HCT116 (cell line): ENCODE data around the gene CNNM3. TPM values are rescaled to one million over a fixed set of nuclear protein-coding genes. Genes with fewer than 3 reads are reported as not detected.

ENCODE experiments used
- ATAC-seq: fragments of 200-7000 bp; cut with Tn5 transposase; 2 replicates; pipeline ENCODE4 v1.9.1; 2020; ENCODE audit warnings: mild to moderate bottlenecking, moderate library complexity
- BruUV-seq: library from RNA; stranded (reverse); fragments of 400-500 nt; replicated peaks from 2 replicates; lab custom pipeline; 2021; lab: Mats Ljungman, UMichigan
- CTCF ChIA-PET: fragments of 300-600 bp; sonication (Branson Sonifier 250); formaldehyde crosslinking; loops from one replicate; lab custom pipeline; 2021; ENCODE audit warnings: antibody characterized with exemption; lab: Charles Lee
- POLR2A ChIA-PET: fragments of 300-600, 350-600 bp; sonication (Branson Sonifier 250); formaldehyde crosslinking; loops from one replicate; lab custom pipeline; 2021; ENCODE audit warnings: antibody characterized with exemption; lab: Charles Lee
- RAD21 ChIA-PET, 2 experiments: fragments of 300-600 bp; sonication (Branson Sonifier 250); formaldehyde crosslinking; loops; one replicate each; lab custom pipeline; 2023; ENCODE audit warnings: low total read pairs in 2 of 2; ENCODE audit not compliant: uncharacterized antibody in 2 of 2, unreplicated experiment in 2 of 2, low non-redundant PET in 1 of 2; lab: Charles Lee
- DNase-seq: peaks from one replicate; pipeline ENCODE4 v3.0.0-alpha.2; 2010; ENCODE audit warnings: low read depth, low spot score
- H2AFZ ChIP-seq: fragments of 200-600 bp; shearing (Covaris generic), sonication (generic); 2 replicates; pipeline ENCODE4 v1.6.1; 2017; ENCODE audit warnings: low read depth, mixed run types, mixed read lengths, antibody characterized with exemption, low read length; ENCODE audit not compliant: poor library complexity, severe bottlenecking
- H3K27ac ChIP-seq: 2 replicates; pipeline ENCODE4 v1.5.1; 2012; ENCODE audit warnings: low read depth, low read length
- H3K27me3 ChIP-seq: fragments of 200-600 bp; sonication (generic); 2 replicates; pipeline ENCODE4 v1.6.1; 2016; ENCODE audit warnings: mixed run types, low read length, mixed read lengths; ENCODE audit not compliant: insufficient read depth
- H3K36me3 ChIP-seq, 2 experiments: fragments of 200-500 bp in 1 of 2; fragments of 200-600 bp in 1 of 2; sonication (Bioruptor generic) in 1 of 2; sonication (generic) in 1 of 2; 2 replicates each; pipeline versions ENCODE4 v1.5.1 to v1.6.1; 2014 to 2016; ENCODE audit warnings: low read length in 2 of 2, inconsistent platforms in 1 of 2, mixed read lengths in 1 of 2, mixed run types in 1 of 2; ENCODE audit not compliant: insufficient read depth in 2 of 2, control insufficient read depth in 1 of 2
- H3K4me1 ChIP-seq, 2 experiments: fragments of 200-600 bp in 1 of 2; sonication (generic) in 1 of 2; 2 replicates each; pipeline versions ENCODE4 v1.5.1 to v1.6.1; 2012 to 2017; ENCODE audit warnings: low read length in 2 of 2, inconsistent platforms in 1 of 2, mild to moderate bottlenecking in 1 of 2, mixed read lengths in 1 of 2, mixed run types in 1 of 2, moderate library complexity in 1 of 2; ENCODE audit not compliant: insufficient read depth in 2 of 2, control insufficient read depth in 1 of 2
- H3K4me2 ChIP-seq: fragments of 200-600 bp; sonication (generic); 2 replicates; pipeline ENCODE4 v1.6.1; 2017; ENCODE audit warnings: mixed run types, low read length, mixed read lengths
- H3K4me3 ChIP-seq, 2 experiments: fragments of 200-600 bp in 1 of 2; sonication (generic) in 1 of 2; replicated peaks in 1 of 2; 2 replicates each; pipeline ENCODE4 v1.5.1; 2011 to 2016; ENCODE audit warnings: low read length in 2 of 2, control low read depth in 1 of 2, low read depth in 1 of 2, mild to moderate bottlenecking in 1 of 2, mixed read lengths in 1 of 2, mixed run types in 1 of 2
- H3K79me2 ChIP-seq: fragments of 200-600 bp; sonication (generic); 2 replicates; pipeline ENCODE4 v1.6.1; 2017; ENCODE audit warnings: mild to moderate bottlenecking, mixed run types, low read length, moderate library complexity, mixed read lengths; ENCODE audit not compliant: insufficient read depth
- H3K9ac ChIP-seq: fragments of 200-600 bp; sonication (generic); 2 replicates; pipeline ENCODE4 v1.6.1; 2016; ENCODE audit warnings: low read length, mixed read lengths
- H3K9me2 ChIP-seq: fragments of 200-600 bp; sonication (generic), shearing (Covaris generic); 2 replicates; pipeline ENCODE4 v1.6.1; 2017; ENCODE audit warnings: mixed run types, mild to moderate bottlenecking, moderate library complexity; ENCODE audit not compliant: insufficient read depth
- H3K9me3 ChIP-seq, 2 experiments: fragments of 200-500 bp in 1 of 2; fragments of 200-600 bp in 1 of 2; sonication (Bioruptor generic) in 1 of 2; sonication (generic) in 1 of 2; 2 replicates each; pipeline ENCODE4 v1.6.1; 2014 to 2017; ENCODE audit warnings: low read length in 2 of 2, mixed read lengths in 2 of 2, inconsistent platforms in 1 of 2, low read depth in 1 of 2, mild to moderate bottlenecking in 1 of 2, mixed run types in 1 of 2, moderate library complexity in 1 of 2; ENCODE audit not compliant: control insufficient read depth in 1 of 2, insufficient read depth in 1 of 2
- H4K20me1 ChIP-seq: fragments of 200-600 bp; sonication (generic), shearing (Covaris generic); 2 replicates; pipeline ENCODE4 v1.6.1; 2017; ENCODE audit warnings: mixed run types, mild to moderate bottlenecking, moderate library complexity; ENCODE audit not compliant: insufficient read depth
- CBX3 ChIP-seq: IDR thresholded peaks from 2 replicates; pipeline ENCODE4 v1.6.1; 2012; ENCODE audit warnings: low read depth
- CEBPB ChIP-seq: IDR thresholded peaks from 2 replicates; pipeline ENCODE4 v1.6.1; 2012; ENCODE audit warnings: low read depth
- EGR1 ChIP-seq: IDR thresholded peaks from 2 replicates; pipeline ENCODE4 v1.6.1; 2012; ENCODE audit warnings: low read depth
- EZH2 ChIP-seq: fragments of 200-600 bp; sonication (generic); IDR thresholded peaks from 2 replicates; pipeline ENCODE4 v1.6.1; 2017; ENCODE audit warnings: antibody characterized with exemption, mixed run types
- EZH2phosphoT487 ChIP-seq: fragments of 200-600 bp; IDR thresholded peaks from 2 replicates; pipeline ENCODE4 v1.6.1; 2018; ENCODE audit warnings: antibody characterized with exemption, borderline replicate concordance
- POLR2A ChIP-seq: IDR thresholded peaks from 2 replicates; pipeline ENCODE4 v1.7.0; 2011; ENCODE audit warnings: borderline replicate concordance; ENCODE audit not compliant: insufficient read depth, insufficient read length; ENCODE audit errors: extremely low read depth
- POLR2AphosphoS5 ChIP-seq: IDR thresholded peaks from 2 replicates; pipeline ENCODE4 v1.6.1; 2011; ENCODE audit warnings: mild to moderate bottlenecking, low read depth, low read length, moderate library complexity
- SRF ChIP-seq: IDR thresholded peaks from 2 replicates; pipeline ENCODE4 v1.6.1; 2012; ENCODE audit warnings: low read depth
- YY1 ChIP-seq: IDR thresholded peaks from 2 replicates; pipeline ENCODE4 v1.6.1; 2011; ENCODE audit warnings: low read length, low read depth, moderate library complexity, mild to moderate bottlenecking; ENCODE audit not compliant: insufficient replicate concordance; ENCODE audit errors: extremely low read depth
- ZFX ChIP-seq: fragments of 450-650 bp; IDR thresholded peaks from 2 replicates; pipeline ENCODE4 v1.6.1; 2017
- intact Hi-C: fragments of 100-400 bp; cut with micrococcal nuclease; formaldehyde crosslinking; loops from 2 replicates; pipeline ENCODE4 v1.10.0; 2022
- total RNA-seq: library from RNA; stranded (reverse); gene quantifications from one replicate; pipeline ENCODE4 v1.2.1, GENCODE V29; 2021; ENCODE audit not compliant: unreplicated experiment
- TF ChIP-seq, protein P1 (sequence below): IDR thresholded peaks from 2 replicates; pipeline ENCODE4 v1.6.1; 2011; ENCODE audit warnings: mild to moderate bottlenecking, low read length, moderate library complexity; ENCODE audit not compliant: insufficient replicate concordance; ENCODE audit errors: extremely low read depth

The CNNM3 gene
- total RNA-seq, 1 experiment from 2014 or later: 31.1 TPM

DNA sequence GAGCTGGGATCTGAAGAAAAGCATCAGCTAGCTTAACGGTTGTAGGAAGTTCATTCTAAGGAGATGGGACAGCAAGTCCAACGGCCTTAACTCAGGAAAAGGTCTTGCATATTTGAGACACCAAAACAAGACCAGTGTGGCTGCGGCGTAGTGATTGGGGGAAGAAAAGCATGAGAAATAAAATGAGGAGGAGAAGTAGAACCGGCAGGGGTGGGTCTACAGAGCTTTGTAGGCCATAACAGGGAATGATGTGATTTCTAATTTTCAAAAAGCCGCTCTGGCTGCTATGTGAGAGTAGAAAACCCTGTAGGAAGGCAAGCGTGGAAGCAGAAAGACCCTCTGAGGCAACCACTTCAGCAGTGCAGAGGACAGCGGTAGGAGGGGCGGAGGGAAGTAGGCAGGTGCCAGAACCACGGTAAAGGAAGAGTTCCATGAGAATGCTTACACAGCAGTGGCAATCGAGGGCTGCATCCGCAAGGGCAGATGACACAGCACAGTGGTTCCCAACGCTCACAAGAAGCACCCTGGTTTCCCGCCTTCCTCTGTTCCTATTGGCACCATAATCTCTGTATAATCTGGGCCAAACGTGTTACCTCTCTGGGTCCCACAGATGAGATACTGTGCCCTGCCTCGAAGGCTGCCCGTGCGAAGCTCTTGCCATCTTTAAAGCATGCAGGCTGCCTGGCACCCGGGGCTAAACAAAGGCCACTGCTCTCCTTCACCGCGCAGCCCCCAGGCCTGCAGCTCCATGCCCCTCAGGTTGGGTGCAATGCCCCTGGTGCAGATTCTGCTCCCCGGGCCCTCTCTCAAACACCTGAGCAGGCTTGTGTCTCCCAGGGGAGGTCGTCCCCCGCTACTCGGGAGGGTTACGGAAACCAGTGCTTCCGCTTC lies 41.0 kb downstream of the CNNM3 start:
- no peaks in the 10 kb centered on the region for H3K9me3 ChIP-seq
- DNase-seq (no peak), ATAC-seq (no peak; the same call in 1 of the 2 replicates)
- peak overlapping the region; percentile 67 for H3K27ac ChIP-seq
- peaks cover 19 to 20% of the 10 kb centered on the region in 2 experiments; a peak in 3 of 4 replicates for H3K36me3 ChIP-seq
- H3K4me1 ChIP-seq: peaks cover 9 to 20% of the 10 kb centered on the region in 2 experiments
- H3K4me3 ChIP-seq: peak overlapping the region; percentile 84 to 93
- BruUV-seq: TSS peak; percentile 25
- TF ChIP-seq SRF (no peak), EGR1 (no peak), EZH2phosphoT487 (no peak), POLR2A (no peak), POLR2AphosphoS5 (no peak), CBX3 (no peak), CEBPB (no peak), ZFX (no peak), YY1 (no peak), EZH2 (no peak)
- TF ChIP-seq, protein P1, sequence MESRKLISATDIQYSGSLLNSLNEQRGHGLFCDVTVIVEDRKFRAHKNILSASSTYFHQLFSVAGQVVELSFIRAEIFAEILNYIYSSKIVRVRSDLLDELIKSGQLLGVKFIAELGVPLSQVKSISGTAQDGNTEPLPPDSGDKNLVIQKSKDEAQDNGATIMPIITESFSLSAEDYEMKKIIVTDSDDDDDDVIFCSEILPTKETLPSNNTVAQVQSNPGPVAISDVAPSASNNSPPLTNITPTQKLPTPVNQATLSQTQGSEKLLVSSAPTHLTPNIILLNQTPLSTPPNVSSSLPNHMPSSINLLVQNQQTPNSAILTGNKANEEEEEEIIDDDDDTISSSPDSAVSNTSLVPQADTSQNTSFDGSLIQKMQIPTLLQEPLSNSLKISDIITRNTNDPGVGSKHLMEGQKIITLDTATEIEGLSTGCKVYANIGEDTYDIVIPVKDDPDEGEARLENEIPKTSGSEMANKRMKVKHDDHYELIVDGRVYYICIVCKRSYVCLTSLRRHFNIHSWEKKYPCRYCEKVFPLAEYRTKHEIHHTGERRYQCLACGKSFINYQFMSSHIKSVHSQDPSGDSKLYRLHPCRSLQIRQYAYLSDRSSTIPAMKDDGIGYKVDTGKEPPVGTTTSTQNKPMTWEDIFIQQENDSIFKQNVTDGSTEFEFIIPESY: no peak
- no peaks in the 10 kb centered on the region for H3K27me3 ChIP-seq
- H3K4me2 ChIP-seq: peak overlapping the region; percentile 99
- peak overlapping the region; percentile 89 for H3K9ac ChIP-seq
- intact Hi-C loops: no loop called here
- POLR2A ChIA-PET: interaction anchor here (0.7 to 2.7 kb wide), 5 partner anchors 12 to 256 kb away, joined by 3 to 20 read pairs (median 3); partner anchors contain the start of genes ANKRD36 and SEMA4C
- peaks cover 30% of the 10 kb centered on the region for H3K79me2 ChIP-seq
- H4K20me1 ChIP-seq: no peaks in the 10 kb centered on the region
- no peak overlapping the region for H2AFZ ChIP-seq
- CTCF ChIA-PET: interaction anchor here (0.7 to 4.1 kb wide), 18 partner anchors 11 to 307 kb away, joined by 3 to 42 read pairs (median 6); partner anchors contain the start of genes ANKRD36 and KANSL3
- RAD21 ChIA-PET: interaction anchor here (0.7 to 2.4 kb wide), 5 partner anchors 12 to 256 kb away, joined by 5 to 13 read pairs (median 6); partner anchors contain the start of genes ANKRD36 (in 1 of the 2) and SEMA4C (in 1 of the 2)
- H3K9me2 ChIP-seq: no peaks in the 10 kb centered on the region
